Stimulated activated CD4-positive, alpha-beta T cell treated with anti-CD3 and anti-CD28 coated beads, Interleukin-4, amount 100 ng/mL, for 48 hours (primary cell): ENCODE measurements around the gene FRYL.
A peak's percentile ranks its signal among the peaks of the same experiment; 100 is the strongest.
"Not testable (repeated sequence)": the region's sequence is repeated elsewhere in the genome, so short reads cannot be mapped to it uniquely, and the experiment has no call there.

Source experiments
- DNase-seq, 2 donors: peaks; one replicate each; pipeline ENCODE4 v3.0.0-alpha.2; 2020; ENCODE audit warnings: low read depth in 2 of 2

FRYL gene

GRCh38 chr4:48664938-48665337 lies 115.1 kb downstream of the FRYL start:
- DNase-seq, result no peak

- DNase-seq, result no peak
Measured at GRCh38 chr4:48661391-48661790, 118.7 kb downstream of the FRYL start.

- DNase-seq, result no peak
Measured at GRCh38 chr4:48660347-48660746, 119.7 kb downstream of the FRYL start.

GRCh38 chr4:48654015-48654664 lies 125.9 kb downstream of the FRYL start:
- DNase-seq, result no peak

- peak; percentile 10 to 47 for DNase-seq
Measured at GRCh38 chr4:48653217-48654014, 126.7 kb downstream of the FRYL start.

- no peak for DNase-seq
Measured at GRCh38 chr4:48651914-48652313, 128.2 kb downstream of the FRYL start.

GRCh38 chr4:48649505-48649904 lies 130.6 kb downstream of the FRYL start:
- DNase-seq, result no peak

- no peak for DNase-seq
Measured at GRCh38 chr4:48645225-48645794, 134.8 kb downstream of the FRYL start.

GRCh38 chr4:48642421-48643374 lies 137.4 kb downstream of the FRYL start:
- DNase-seq, result no peak

GRCh38 chr4:48641401-48641800 lies 138.7 kb downstream of the FRYL start:
- no peak for DNase-seq

- no peak for DNase-seq
Measured at GRCh38 chr4:48640699-48641098, 139.4 kb downstream of the FRYL start.

GRCh38 chr4:48640225-48640624 lies 139.9 kb downstream of the FRYL start:
- no peak for DNase-seq

- DNase-seq, result no peak
Measured at GRCh38 chr4:48639807-48640206, 140.3 kb downstream of the FRYL start.

GRCh38 chr4:48638586-48638985 lies 141.5 kb downstream of the FRYL start:
- not testable (repeated sequence) for DNase-seq

GRCh38 chr4:48636911-48637310 lies 143.2 kb downstream of the FRYL start:
- DNase-seq, result no peak

GRCh38 chr4:48635980-48636379 lies 144.1 kb downstream of the FRYL start:
- DNase-seq, result no peak

- DNase-seq, result no peak
Measured at GRCh38 chr4:48635310-48635709, 144.8 kb downstream of the FRYL start.

GRCh38 chr4:48634688-48635308 lies 145.3 kb downstream of the FRYL start:
- DNase-seq, result no peak

- DNase-seq, result no peak
Measured at GRCh38 chr4:48633657-48634056, 146.4 kb downstream of the FRYL start.

- DNase-seq, result no peak
Measured at GRCh38 chr4:48629458-48629857, 150.6 kb downstream of the FRYL start.

- no peak for DNase-seq
Measured at GRCh38 chr4:48623182-48623780, 156.8 kb downstream of the FRYL start.
